22Rv1 (cell line): ENCODE results near the gene MON1A.

ENCODE experiments used
- H3K27ac ChIP-seq: fragments of 450-650 bp; 2 replicates; pipeline ENCODE4 v1.5.1; 2017
- ZFX ChIP-seq: fragments of 450-650 bp; IDR thresholded peaks from 2 replicates; pipeline ENCODE4 v1.6.1; 2017; ENCODE audit warnings: antibody characterized with exemption, borderline replicate concordance
- TF ChIP-seq, protein P1 (sequence below): fragments of 450-650 bp; IDR thresholded peaks from 2 replicates; pipeline ENCODE4 v1.5.1; 2017; ENCODE audit warnings: mild to moderate bottlenecking

The MON1A gene

DNA sequence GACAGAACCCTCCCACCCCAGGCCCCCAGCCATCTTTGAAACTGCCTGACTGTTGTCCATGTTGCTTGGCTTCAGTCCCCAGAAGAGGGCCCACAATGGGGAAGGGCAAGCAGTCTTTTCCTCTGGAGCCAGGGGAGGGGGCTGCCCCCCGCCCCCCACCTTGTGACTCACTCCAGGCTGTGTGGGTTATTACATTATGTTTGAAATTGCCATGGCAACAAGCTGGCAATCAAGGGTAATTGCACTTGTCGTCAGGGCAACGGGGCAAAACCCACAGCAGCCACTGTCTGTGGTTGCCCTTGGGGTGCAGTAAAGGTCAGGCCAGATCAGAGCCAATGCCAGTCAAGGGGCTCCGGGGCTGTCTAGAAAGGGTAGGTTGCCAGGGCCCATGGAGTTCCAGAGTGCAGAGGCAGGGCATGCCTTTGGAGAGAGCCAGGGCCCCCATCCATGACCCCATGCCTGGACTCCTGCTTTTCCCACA, 56.8 kb downstream of the MON1A start:
- H3K27ac ChIP-seq = no peak overlapping the region
- TF ChIP-seq, protein P1, sequence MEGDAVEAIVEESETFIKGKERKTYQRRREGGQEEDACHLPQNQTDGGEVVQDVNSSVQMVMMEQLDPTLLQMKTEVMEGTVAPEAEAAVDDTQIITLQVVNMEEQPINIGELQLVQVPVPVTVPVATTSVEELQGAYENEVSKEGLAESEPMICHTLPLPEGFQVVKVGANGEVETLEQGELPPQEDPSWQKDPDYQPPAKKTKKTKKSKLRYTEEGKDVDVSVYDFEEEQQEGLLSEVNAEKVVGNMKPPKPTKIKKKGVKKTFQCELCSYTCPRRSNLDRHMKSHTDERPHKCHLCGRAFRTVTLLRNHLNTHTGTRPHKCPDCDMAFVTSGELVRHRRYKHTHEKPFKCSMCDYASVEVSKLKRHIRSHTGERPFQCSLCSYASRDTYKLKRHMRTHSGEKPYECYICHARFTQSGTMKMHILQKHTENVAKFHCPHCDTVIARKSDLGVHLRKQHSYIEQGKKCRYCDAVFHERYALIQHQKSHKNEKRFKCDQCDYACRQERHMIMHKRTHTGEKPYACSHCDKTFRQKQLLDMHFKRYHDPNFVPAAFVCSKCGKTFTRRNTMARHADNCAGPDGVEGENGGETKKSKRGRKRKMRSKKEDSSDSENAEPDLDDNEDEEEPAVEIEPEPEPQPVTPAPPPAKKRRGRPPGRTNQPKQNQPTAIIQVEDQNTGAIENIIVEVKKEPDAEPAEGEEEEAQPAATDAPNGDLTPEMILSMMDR = no peak
- no peak for TF ChIP-seq ZFX

DNA sequence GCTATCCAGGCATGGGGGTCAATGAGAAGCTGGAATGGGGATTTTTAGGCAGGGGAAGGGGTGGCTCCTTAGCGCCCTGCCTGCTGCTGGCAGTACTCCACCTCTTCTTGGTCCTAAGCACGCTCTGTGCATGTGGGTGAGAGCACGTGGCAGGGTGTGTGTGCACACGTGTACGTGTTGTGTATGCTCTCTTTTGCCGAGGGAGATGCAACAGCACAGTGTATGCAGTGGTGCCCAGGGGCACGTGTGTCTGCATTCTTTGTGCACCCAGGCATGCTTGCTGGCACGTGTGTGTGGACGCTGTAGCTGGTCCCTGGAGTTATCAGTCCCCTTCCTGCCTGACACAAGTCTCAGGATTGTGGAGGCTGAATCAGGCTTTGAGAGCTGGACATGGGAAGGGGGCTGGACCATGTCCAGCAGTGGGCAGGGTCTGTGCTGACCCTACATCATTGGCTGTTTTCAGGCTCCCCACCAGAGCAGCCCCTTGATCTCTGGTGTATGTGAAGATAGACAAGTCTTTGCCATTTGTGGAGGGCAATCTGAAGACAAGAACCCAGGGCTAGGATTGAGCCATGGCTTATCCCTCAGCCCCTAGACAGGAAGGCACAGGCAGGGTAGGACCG, 58.0 kb downstream of the MON1A start:
- H3K27ac ChIP-seq = no peak overlapping the region
- TF ChIP-seq, protein P1 = no peak
- no peak for TF ChIP-seq ZFX

DNA sequence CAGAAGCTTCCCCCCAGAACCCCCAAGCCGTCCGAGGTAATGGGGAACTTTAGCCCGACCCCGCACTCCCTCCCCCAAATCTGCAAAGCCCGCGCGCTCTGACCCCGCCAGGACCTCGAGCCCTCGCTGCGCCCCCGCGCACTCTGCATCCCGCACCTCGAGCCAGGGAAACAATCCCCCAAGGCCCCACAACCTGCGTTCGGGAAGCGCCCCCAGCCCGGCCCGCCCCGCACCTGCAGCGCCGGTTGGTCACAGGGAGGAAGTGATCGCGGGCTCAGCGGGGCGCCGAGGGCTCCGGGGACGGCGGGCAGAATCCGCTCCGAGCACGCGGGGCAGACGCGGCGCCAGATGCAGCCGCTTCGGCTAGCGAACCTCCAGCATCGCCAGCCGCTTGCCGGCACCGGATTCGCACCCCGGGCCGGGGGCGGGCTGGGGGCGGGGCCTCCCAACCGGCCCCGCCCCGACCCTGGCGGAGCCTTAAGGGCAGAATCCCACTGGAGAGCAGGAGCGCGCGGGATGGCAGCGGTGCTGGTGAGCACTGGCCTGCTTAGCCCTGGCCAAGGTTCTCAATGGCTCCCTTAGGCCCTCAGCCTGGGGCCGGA, 60.0 kb downstream of the MON1A start, which contains the start of gene CAMKV:
Gene CAMKV (minus strand): TSS at position 382 of the 602 bp plus-strand sequence. CDS start 7,518 bp downstream, outside the sequence.
- TF ChIP-seq, protein P1 = no peak
- no peak for TF ChIP-seq ZFX
- H3K27ac ChIP-seq = no peak within 1 kb of the TSS

DNA sequence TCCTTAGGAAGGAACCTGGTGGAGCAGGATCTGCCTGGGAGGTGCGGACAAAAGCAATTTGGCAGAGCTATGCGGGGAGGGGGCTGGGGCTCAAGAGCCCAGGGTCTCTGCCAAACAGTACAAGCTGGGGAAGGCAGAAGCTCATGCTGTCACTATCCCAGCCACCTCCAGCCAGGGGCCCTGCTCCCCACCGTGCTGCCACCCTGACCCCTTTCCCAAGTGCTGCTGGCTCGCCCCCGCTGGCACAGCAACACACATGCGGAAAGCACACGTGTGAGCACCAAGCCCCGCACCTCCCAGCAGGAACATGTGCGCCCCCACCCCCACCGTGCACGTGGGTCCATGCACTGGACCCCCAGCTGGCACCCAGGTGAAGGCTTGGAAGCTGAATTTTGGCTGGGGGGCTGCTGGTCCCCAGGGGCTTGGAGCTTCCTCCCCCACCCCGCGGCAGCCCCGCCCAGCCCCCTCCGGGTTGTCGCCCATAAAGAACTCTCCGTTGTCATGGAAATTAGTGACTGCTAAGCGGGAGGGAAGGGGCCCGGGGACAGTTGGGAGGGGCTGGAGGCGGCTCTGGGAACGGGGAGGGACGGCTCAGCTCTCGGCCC, 60.6 kb downstream of the MON1A start:
- no peak overlapping the region for H3K27ac ChIP-seq
- TF ChIP-seq, protein P1 = no peak
- TF ChIP-seq ZFX = no peak

DNA sequence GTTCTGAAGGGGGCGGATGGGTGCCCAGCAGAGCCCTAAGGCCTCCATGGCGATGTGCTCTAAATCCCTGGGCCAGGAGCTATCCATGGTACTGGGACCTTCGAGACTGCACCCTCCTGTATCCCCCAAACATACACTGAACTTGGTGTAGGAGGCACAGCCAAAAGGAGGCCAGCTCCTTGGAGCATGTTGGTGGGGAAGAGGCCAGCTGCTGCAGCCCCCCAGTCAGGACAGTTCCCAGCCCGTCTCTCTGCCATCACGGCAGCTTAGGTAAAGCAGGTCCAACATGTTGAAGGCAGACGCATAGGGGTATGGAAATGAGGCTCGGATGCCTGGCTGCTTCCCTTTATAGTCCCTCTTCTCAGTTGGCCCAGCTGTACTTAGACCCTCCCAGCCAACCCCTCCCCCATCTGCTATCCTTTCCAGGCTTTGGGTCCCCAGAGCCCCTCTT, 61.7 kb downstream of the MON1A start:
- H3K27ac ChIP-seq = no peak overlapping the region
- TF ChIP-seq, protein P1 = no peak
- TF ChIP-seq ZFX = no peak

DNA sequence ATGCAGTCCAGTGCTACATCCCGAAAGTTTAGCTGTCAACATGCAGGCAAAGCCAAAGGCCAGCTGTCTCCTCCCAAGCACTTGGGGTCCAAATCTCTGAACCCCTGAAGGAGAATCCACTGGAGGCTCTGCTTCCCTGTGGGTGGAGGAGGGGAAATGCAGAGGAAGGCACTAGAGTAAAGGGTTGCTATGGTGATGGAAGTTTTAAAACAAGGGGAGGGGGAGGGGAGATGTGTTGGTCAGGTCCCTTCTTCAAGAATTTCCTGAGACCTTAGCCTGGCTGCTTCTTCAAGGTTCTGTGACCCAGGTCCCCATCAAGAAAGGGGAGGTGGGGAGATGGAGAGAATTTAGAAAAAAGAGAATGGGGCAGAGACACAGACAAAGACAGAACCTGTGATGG, 62.2 kb downstream of the MON1A start:
- no peak for TF ChIP-seq ZFX
- TF ChIP-seq, protein P1 = no peak
- no peak overlapping the region for H3K27ac ChIP-seq
